SK-N-DZ (cell line): ENCODE results near the gene NCKAP5.

Experiments used
- DNase-seq: peaks from one replicate; pipeline ENCODE4 v3.0.0-alpha.2; 2015; ENCODE audit warnings: low spot score

NCKAP5 gene

GRCh38 chr2:133425612-133426011, 142.7 kb downstream of the NCKAP5 start:
- DNase-seq: no peak

DNA sequence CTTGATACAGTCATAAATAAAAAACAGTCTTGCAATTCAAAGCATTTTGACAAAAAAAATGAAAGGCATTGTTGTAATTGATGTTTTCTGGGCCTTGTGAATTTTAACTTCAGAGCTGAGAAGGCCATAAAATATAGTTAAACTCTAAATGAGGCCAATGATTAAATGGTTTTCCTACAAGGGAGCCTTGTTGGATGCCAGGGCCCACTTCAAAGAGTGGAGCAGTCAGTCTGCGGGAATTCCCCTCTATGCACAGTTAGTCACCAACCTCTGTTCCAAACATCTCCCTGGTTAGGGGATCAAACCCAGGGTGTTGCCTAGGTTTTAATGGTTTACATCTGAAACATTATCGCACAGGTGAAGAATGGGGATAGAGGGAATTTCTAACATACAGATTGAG, 143.4 kb downstream of the NCKAP5 start:
- no peak for DNase-seq

GRCh38 chr2:133422931-133423351, 145.3 kb downstream of the NCKAP5 start:
- no peak for DNase-seq

- DNase-seq: peak; percentile 69
Observed at GRCh38 chr2:133421516-133422324, 146.5 kb downstream of the NCKAP5 start.

DNA sequence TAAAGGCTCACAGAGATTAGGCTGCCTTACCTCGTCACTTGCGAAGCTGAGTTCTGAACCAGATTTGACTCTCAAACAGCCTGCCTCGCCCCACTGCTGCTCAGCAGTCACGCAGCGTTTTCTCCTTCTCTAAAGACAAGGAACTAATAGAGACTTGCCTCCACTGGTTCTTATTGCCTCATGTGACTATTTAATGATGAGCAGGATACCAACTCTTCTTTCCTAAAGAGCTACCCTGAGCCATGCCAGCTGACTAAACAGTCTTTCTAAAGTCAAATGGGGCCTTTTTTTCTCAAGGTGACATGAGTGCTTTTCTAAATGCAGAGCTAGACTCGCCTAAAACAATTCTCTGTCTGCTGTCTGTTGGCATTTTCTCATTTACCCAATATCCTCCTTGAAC, 147.5 kb downstream of the NCKAP5 start:
- no peak for DNase-seq

- DNase-seq: no peak
Observed at GRCh38 chr2:133418671-133419070, 149.6 kb downstream of the NCKAP5 start.

DNA sequence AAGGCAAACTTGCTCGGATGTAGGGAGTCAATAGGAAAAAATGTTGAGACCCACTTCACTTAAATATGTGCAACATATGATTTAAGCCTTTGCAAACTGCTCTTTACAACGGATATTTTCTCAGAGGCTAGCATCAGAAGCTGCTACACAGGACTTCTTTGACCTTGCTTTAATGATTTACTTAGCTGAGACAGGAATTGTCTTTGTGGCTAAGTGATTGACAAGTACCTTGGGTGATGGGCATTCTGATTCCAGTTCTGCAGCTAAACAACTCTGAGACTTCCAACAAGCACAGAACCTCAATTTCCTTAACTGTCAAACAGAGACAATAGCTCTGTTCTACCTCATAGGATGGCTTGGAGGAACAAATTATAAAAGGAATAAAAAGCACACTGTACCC, 150.2 kb downstream of the NCKAP5 start:
- no peak for DNase-seq

DNA sequence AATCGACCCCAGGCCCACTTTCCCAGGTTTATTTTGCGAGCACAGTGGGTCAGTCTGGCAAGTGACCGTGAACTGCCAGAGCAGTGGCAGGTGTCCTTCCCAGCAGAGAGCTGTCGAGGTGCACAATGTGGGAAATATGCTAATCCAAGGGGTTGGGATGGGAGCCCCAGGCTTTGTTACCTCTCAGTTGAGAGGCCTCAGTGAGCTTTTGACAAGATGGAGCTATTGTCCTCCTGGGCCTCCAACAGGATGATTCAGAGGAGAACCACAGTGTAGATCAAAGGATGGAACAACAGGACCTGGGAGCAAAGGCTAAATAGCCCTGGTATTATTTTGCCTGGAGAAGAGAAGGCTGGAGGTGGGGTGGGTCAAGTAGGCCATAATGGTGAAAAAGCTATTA, 150.8 kb downstream of the NCKAP5 start:
- no peak for DNase-seq

DNA sequence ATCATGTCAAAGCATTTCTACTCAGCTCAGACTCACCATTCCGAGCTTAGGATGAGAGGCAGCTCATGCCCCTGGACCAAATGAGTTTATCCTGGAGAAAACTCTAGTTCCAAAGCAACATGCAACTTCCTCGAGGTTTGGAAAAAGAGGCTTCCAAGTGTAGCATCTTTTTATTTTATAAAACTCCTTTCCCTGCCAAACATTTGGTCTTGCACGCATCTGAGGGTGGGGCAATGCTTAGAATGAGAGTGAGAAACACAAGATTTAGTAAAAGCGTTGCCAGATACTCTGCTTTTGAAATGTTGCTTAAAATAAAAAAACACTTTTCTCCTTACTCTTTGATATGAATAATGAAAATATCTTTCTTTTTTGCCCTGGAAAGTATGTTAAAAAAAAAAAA, 151.5 kb downstream of the NCKAP5 start:
- DNase-seq: no peak

DNA sequence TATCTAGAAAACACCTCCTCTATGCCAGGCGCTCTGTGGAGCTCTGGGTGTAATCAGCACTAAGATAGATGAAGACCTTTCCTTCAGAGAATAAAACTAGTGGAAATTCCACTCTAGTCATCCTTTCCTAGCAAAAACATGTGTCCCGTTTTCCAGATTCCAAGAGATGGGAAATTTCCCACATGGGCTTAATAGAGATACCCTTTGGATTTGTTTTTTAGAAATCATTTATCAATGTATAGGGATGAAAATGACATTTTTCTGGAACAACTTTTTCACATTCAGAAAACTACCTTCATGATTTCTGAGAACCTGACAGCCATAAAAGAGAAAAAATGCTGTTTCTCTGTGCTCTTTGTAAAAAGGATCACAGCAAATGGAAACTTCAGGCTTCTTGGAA, 152.1 kb downstream of the NCKAP5 start:
- no peak for DNase-seq

DNA sequence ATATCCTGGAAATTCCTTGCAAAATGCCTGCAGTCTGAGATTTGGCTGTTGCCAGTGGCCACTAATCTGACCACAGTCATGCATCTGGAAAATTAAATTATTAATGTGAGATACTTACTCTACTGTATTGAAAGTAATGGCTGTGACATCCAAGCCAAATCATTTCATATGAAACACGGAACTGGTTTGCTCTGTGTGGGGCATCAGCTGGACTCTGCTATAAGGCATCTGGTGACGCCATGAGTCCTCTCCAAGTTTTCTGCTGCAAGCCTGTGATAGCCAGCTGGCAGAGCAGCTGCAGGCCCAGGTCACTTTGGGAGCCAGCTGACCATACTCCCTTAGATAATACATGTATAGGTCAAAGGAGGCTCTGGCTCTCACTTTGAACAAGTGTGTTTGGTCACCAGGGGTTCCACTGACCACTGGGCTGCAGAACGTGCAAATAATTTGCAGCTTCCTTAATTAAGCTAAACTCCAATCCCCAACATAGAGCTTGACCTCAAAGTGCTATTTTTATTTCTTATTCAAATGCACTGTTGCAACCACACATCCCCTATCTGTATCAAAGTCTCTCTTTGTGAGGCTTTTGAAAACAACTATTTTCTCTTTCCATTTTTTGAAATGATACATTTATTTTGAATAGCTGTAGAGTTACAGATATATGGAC, 152.9 kb downstream of the NCKAP5 start:
- DNase-seq: peak; percentile 40

- peak; percentile 44 for DNase-seq
Observed at GRCh38 chr2:133414486-133415209, 153.6 kb downstream of the NCKAP5 start.

DNA sequence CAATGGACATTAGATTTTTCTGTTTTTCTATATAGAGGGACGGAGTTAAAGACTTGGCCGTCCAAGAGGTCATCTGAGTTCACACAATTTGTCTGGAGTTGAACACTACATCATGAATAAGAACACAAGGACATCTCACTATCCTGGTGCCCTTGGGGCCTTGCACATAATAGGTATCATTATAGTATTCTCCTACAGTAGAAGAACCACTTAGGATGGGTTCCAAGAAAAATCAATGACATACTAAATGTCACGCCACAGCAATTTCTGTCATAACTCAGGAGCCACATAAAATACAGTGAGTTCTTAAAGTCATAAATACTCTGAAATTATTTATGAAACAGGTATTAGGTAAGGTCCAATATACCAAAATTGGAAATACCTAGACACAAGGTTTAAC, 154.4 kb downstream of the NCKAP5 start:
- no peak for DNase-seq

- DNase-seq: no peak
Observed at GRCh38 chr2:133412694-133413093, 155.6 kb downstream of the NCKAP5 start.

- no peak for DNase-seq
Observed at GRCh38 chr2:133411857-133412256, 156.4 kb downstream of the NCKAP5 start.

GRCh38 chr2:133411101-133411500, 157.2 kb downstream of the NCKAP5 start:
- no peak for DNase-seq

GRCh38 chr2:133409581-133410285, 158.5 kb downstream of the NCKAP5 start:
- no peak for DNase-seq

- no peak for DNase-seq
Observed at GRCh38 chr2:133408671-133409070, 159.6 kb downstream of the NCKAP5 start.

DNA sequence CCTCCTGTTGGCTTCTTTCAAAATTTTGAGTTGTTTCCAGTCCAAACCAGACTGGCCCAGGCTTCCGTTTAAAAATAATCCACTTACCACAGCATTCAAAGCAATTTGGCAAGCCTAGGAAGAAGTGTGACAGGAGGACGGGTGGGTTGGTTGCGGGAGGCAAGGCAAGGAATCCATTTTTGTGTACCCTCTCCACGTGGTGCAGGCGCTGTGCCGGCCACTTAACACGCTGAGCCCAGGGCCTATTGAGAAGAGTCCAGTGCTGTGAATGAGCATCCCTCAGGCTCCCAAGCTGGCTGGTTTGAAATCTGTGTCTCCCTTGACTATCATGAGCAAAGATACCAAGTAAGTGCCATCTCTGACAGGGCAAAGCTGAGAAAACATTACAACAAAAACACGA, 160.9 kb downstream of the NCKAP5 start:
- DNase-seq: no peak

DNA sequence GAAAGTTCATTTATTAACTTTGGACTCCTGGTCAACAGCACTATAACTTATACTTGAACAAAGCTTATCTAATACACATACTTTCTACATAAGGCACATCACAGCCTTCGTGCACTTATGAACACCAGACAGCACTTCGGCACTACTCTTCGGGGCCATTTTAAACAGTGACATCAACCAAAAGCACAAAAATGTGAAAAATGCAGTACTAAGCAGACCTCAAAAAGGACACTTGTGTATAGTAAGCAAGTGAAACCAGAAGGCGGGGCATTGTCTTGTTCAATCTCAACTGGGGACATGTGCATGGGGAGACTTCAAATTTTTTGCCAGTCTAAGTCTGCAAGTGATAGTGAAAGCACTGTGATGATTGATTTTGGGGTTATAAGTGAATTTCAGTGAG, 163.0 kb downstream of the NCKAP5 start:
- no peak for DNase-seq

GRCh38 chr2:133400411-133400810, 167.9 kb downstream of the NCKAP5 start:
- DNase-seq: no peak

DNA sequence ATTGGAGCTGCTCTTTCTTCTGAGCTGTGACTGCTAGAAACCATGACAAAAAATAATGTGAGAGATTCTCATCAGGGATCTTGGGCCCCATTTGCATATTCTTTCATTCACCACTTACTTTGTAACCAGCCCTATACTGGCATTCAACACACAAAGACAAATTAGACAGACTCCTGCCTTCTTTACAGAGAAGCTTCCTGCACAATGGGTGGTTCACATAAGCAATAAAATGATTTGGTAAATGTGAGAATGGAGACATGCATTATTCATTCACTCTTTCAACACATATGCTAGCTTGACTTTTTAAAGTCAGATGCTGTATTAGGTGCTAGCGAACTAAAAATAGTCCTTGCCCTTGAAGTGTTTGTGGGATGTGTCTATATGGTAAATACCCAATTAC, 174.4 kb downstream of the NCKAP5 start:
- DNase-seq: no peak
